Measurements from ENCODE around the gene LYST.

DNA sequence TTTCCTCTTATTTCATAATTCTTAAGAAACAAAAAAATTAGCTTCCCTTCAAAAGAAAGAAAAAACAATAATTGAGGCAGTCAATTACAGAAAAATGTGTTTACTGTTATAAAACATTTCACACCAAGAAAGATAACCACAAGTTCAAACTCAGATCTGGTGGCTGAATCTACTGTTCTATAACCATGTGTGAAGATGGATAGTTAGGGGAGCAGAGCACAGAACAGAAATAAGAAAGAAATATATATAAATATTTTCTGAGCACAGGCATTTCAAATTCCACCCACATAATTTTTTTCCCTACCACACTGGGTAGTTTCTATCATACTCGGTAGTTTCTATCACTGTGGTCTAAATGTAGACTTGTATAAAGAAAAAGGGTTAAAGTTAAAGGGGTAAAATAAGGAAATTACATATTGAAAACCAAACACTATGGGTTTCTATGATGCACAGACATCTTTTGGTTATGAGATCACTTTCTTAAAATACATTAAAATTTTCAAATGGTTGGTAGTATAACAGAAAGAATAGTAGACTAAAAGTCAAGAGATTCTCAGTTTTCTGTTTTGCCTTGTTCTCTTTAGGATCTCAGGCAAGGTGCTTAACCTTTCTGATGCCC, 10.8 kb downstream of the LYST start:
- TF ChIP-seq POLR2A (IDR thresholded peaks at IDR 0.05; ENCODE audit: low read depth, low read length) = no peak
- TF ChIP-seq POLR2AphosphoS5 (IDR thresholded peaks at IDR 0.05; ENCODE audit: low read depth, low read length) = no peak
- TF ChIP-seq TAF1 (IDR thresholded peaks at IDR 0.05; ENCODE audit: borderline replicate concordance, low read depth, low read length) = no peak
